HepG2 (cell line): ENCODE measurements around the gene SLC39A10. TPM values are rescaled to one million over a fixed set of nuclear protein-coding genes. Genes with fewer than 3 reads are reported as not detected.

Experiments used
- DMTF1 ChIP-seq: sonication (generic); formaldehyde crosslinking; IDR thresholded peaks from 2 replicates; pipeline ENCODE4 v1.4.0; 2020; ENCODE audit warnings: mild to moderate bottlenecking, missing genetic modification reagents
- ELK4 ChIP-seq: sonication (generic); formaldehyde crosslinking; IDR thresholded peaks from 2 replicates; pipeline ENCODE4 v1.9.0; 2021; ENCODE audit warnings: missing genetic modification reagents, borderline replicate concordance
- ZBED4 ChIP-seq: sonication (generic); formaldehyde crosslinking; IDR thresholded peaks from 2 replicates; pipeline ENCODE4 v1.4.0; 2020; ENCODE audit warnings: missing genetic modification reagents, borderline replicate concordance
- ZNF574 ChIP-seq: sonication (generic); formaldehyde crosslinking; IDR thresholded peaks from 2 replicates; pipeline ENCODE4 v1.4.0; 2020; ENCODE audit warnings: missing genetic modification reagents
- polyA plus RNA-seq, 8 experiments: library from polyadenylated mRNA; depleted of rRNA in 3 of 8; stranded (reverse) in 7 of 8; unstranded in 1 of 8; fragments of >200 nt; fragmentation: Illumina TruSeq in 4 of 8; extraction: Trizol in 4 of 8; gene quantifications; 2 replicates each; pipeline versions ENCODE4 v1.2.1 to v1.2.3, GENCODE V29; 2011 to 2016; ENCODE audit warnings: low read depth in 4 of 8, missing spikeins in 1 of 8, mixed read lengths in 1 of 8; ENCODE audit not compliant: insufficient read depth in 1 of 8
- total RNA-seq, 5 experiments: library from RNA; depleted of rRNA; stranded (reverse); fragments of >200 nt; fragmentation: Illumina TruSeq; extraction: Trizol; gene quantifications; 2 replicates each; pipeline ENCODE4 v1.2.3, GENCODE V29; 2016; ENCODE audit warnings: low read depth in 1 of 5

Gene SLC39A10
- total and polyA plus RNA-seq, 2 of the 13 experiments (the other 11 are each of a cell fraction or from before 2014, with no cell fraction given) = 13.2 to 21.0 TPM

GRCh38 chr2:195642027-195642678 lies 14.9 kb upstream of the SLC39A10 start (continued):
- TF ChIP-seq ZBED4 (no peak), DMTF1 (CRISPR knock-in tag) (no peak), ELK4 (CRISPR knock-in tag) (no peak), ZNF574 (CRISPR knock-in tag) (no peak)
- TF ChIP-seq, all 625 proteins: peak for 0
